Measurements from ENCODE around the gene ATL1.
A peak's percentile ranks its signal among the peaks of the same experiment; 100 is the strongest.

The ATL1 gene

GRCh38 chr14:50610465-50610864 lies 50.5 kb downstream of the ATL1 start:
- no peak overlapping the region for H3K27ac ChIP-seq
- TF ChIP-seq ZFX (IDR thresholded peaks at IDR 0.05) (no peak), CTCF (conservative IDR thresholded peaks at IDR 0.05) (no peak)

GRCh38 chr14:50612806-50613205 lies 52.9 kb downstream of the ATL1 start:
- TF ChIP-seq CTCF (conservative IDR thresholded peaks at IDR 0.05) (no peak), ZFX (IDR thresholded peaks at IDR 0.05) (no peak)
- no peak overlapping the region for H3K27ac ChIP-seq

- no peak for TF ChIP-seq ZFX (IDR thresholded peaks at IDR 0.05)
- no peak for TF ChIP-seq CTCF (conservative IDR thresholded peaks at IDR 0.05)
These were observed 55.1 kb downstream of the ATL1 start for GRCh38 chr14:50615056-50615455.

GRCh38 chr14:50615552-50615951 lies 55.6 kb downstream of the ATL1 start:
- TF ChIP-seq CTCF (conservative IDR thresholded peaks at IDR 0.05): no peak
- TF ChIP-seq ZFX (IDR thresholded peaks at IDR 0.05): no peak
- no peak overlapping the region for H3K27ac ChIP-seq

More at GRCh38 chr14:50615056-50615455, 55.1 kb downstream of the ATL1 start:
- H3K27ac ChIP-seq: no peak overlapping the region

GRCh38 chr14:50616275-50616674 lies 56.3 kb downstream of the ATL1 start:
- no peak for TF ChIP-seq ZFX (IDR thresholded peaks at IDR 0.05)
- no peak overlapping the region for H3K27ac ChIP-seq

- peak; percentile 83 for TF ChIP-seq CTCF (conservative IDR thresholded peaks at IDR 0.05)
- TF ChIP-seq ZFX (IDR thresholded peaks at IDR 0.05): no peak
These were observed 59.7 kb downstream of the ATL1 start for GRCh38 chr14:50619569-50620141.

GRCh38 chr14:50620341-50620740 lies 60.4 kb downstream of the ATL1 start:
- H3K27ac ChIP-seq: no peak overlapping the region
- TF ChIP-seq CTCF (conservative IDR thresholded peaks at IDR 0.05): no peak
- TF ChIP-seq ZFX (IDR thresholded peaks at IDR 0.05): no peak

More at GRCh38 chr14:50619569-50620141, 59.7 kb downstream of the ATL1 start:
- no peak overlapping the region for H3K27ac ChIP-seq

- H3K27ac ChIP-seq: no peak overlapping the region
- no peak for TF ChIP-seq ZFX (IDR thresholded peaks at IDR 0.05)
- no peak for TF ChIP-seq CTCF (conservative IDR thresholded peaks at IDR 0.05)
These were observed 63.0 kb downstream of the ATL1 start for GRCh38 chr14:50622978-50623377.

Measured in C4-2B (cell line).